ENCODE results near the gene RFXAP.
A peak's percentile ranks its signal among the peaks of the same experiment; 100 is the strongest.

Gene RFXAP

GRCh38 chr13:36814465-36814864 lies 4.6 kb upstream of the RFXAP start:
- FAIRE-seq (no peak), DNase-seq (ENCODE audit: insufficient read length, low spot score) (no peak)
- no peak for TF ChIP-seq CTCF (IDR thresholded peaks at IDR 0.05; ENCODE audit: insufficient read depth, missing control alignments)

GRCh38 chr13:36815062-36815461 lies 4.0 kb upstream of the RFXAP start:
- no peak for FAIRE-seq
- peak; percentile 19 for TF ChIP-seq CTCF (IDR thresholded peaks at IDR 0.05; ENCODE audit: insufficient read depth, missing control alignments)
- DNase-seq (ENCODE audit: insufficient read length, low spot score) = no peak

GRCh38 chr13:36817996-36818803 lies 822 bp upstream of the RFXAP start:
- no peak for FAIRE-seq
- peak; percentile 22 for TF ChIP-seq CTCF (IDR thresholded peaks at IDR 0.05; ENCODE audit: insufficient read depth, missing control alignments)
- DNase-seq (ENCODE audit: insufficient read length, low spot score) = no peak

GRCh38 chr13:36819739-36820090 lies 693 bp downstream of the RFXAP start:
- DNase-seq (ENCODE audit: insufficient read length, low spot score) (no peak), FAIRE-seq (no peak)
- no peak for TF ChIP-seq CTCF (IDR thresholded peaks at IDR 0.05; ENCODE audit: insufficient read depth, missing control alignments)

GRCh38 chr13:36820222-36820621 lies 1.2 kb downstream of the RFXAP start:
- no peak for DNase-seq (ENCODE audit: insufficient read length, low spot score)
- no peak for TF ChIP-seq CTCF (IDR thresholded peaks at IDR 0.05; ENCODE audit: insufficient read depth, missing control alignments)
- no peak for FAIRE-seq

- FAIRE-seq = no peak
- no peak for DNase-seq (ENCODE audit: insufficient read length, low spot score)
- no peak for TF ChIP-seq CTCF (IDR thresholded peaks at IDR 0.05; ENCODE audit: insufficient read depth, missing control alignments)
These were observed 3.8 kb downstream of the RFXAP start for GRCh38 chr13:36822785-36823184.

GRCh38 chr13:36829753-36830152 lies 10.7 kb downstream of the RFXAP start:
- DNase-seq (ENCODE audit: insufficient read length, low spot score) = no peak
- no peak for TF ChIP-seq CTCF (IDR thresholded peaks at IDR 0.05; ENCODE audit: insufficient read depth, missing control alignments)
- no peak for FAIRE-seq
